GM12878 (cell line): ENCODE measurements around the gene FAM47E. TPM values are rescaled to one million over a fixed set of nuclear protein-coding genes. Genes with fewer than 3 reads are reported as not detected.

ENCODE experiments used
- ATAC-seq: fragments of 200-7000 bp; cut with Tn5 transposase; 3 replicates; pipeline ENCODE4 v1.9.1; 2020; ENCODE audit warnings: mild to moderate bottlenecking, moderate library complexity
- BruUV-seq: library from RNA; stranded (reverse); fragments of 400-500 nt; replicated peaks from 2 replicates; lab custom pipeline; 2021; lab: Mats Ljungman, UMichigan
- CTCF ChIA-PET: fragments of 300-600 bp; sonication (Branson Sonifier 250); formaldehyde crosslinking; extraction: SDS; loops from one replicate; lab custom pipeline; 2021; ENCODE audit warnings: inconsistent platforms; lab: Yijun Ruan, JAX
- POLR2A ChIA-PET: fragments of 350-600 bp; formaldehyde crosslinking; extraction: SDS; loops from one replicate; lab custom pipeline; 2021; ENCODE audit warnings: inconsistent platforms; lab: Charles Lee
- RAD21 ChIA-PET: fragments of 300-600 bp; sonication (Branson Sonifier 250); formaldehyde crosslinking; loops from one replicate; lab custom pipeline; 2023; ENCODE audit warnings: antibody characterized with exemption; ENCODE audit not compliant: unreplicated experiment; lab: Charles Lee
- SMC1A ChIA-PET: fragments of 300-600 bp; sonication (Branson Sonifier 250); formaldehyde crosslinking; loops from one replicate; lab custom pipeline; 2023; ENCODE audit not compliant: unreplicated experiment, uncharacterized antibody; lab: Charles Lee
- DNase-seq: peaks from one replicate; pipeline ENCODE4 v3.0.0-alpha.2; 2011; ENCODE audit warnings: low read depth, low spot score
- FAIRE-seq: peaks from 3 replicates; lab custom pipeline; 2011; peaks lifted over from hg19 to GRCh38; lab: Jason Lieb, UNC
- H2AFZ ChIP-seq: 2 replicates; pipeline ENCODE4 v1.6.0; 2011; ENCODE audit warnings: low read depth, low read length, control low read depth; ENCODE audit not compliant: control insufficient read depth
- H3K27ac ChIP-seq: 2 replicates; pipeline ENCODE4 v1.5.1; 2011; ENCODE audit warnings: control low read depth; ENCODE audit not compliant: control insufficient read depth, insufficient read depth
- H3K27me3 ChIP-seq, 2 experiments: replicated peaks in 1 of 2; 2 replicates each; pipeline versions ENCODE4 v1.6.0 to v1.6.1; 2011; ENCODE audit warnings: low read length in 1 of 2; ENCODE audit not compliant: control insufficient read depth in 2 of 2, insufficient read depth in 2 of 2
- H3K36me3 ChIP-seq, 2 experiments: 2 replicates each; pipeline ENCODE4 v1.5.1; 2011; ENCODE audit warnings: low read length in 1 of 2; ENCODE audit not compliant: control insufficient read depth in 2 of 2, insufficient read depth in 2 of 2
- H3K4me1 ChIP-seq: 2 replicates; pipeline ENCODE4 v1.6.1; 2011; ENCODE audit warnings: mild to moderate bottlenecking, low read length, moderate library complexity, mixed read lengths; ENCODE audit not compliant: control insufficient read depth, insufficient read depth
- H3K4me2 ChIP-seq: 2 replicates; pipeline ENCODE4 v1.6.0; 2011; ENCODE audit warnings: control low read depth; ENCODE audit not compliant: control insufficient read depth, insufficient read depth
- H3K4me3 ChIP-seq: fragments of 200-600 bp; sonication (generic); 2 replicates; pipeline ENCODE4 v1.5.1; 2016
- H3K79me2 ChIP-seq: 2 replicates; pipeline ENCODE4 v1.6.0; 2011; ENCODE audit warnings: low read length; ENCODE audit not compliant: control insufficient read depth, insufficient read depth
- H3K9ac ChIP-seq: 2 replicates; pipeline ENCODE4 v1.8.0; 2011; ENCODE audit warnings: low read length, control low read depth, mixed read lengths; ENCODE audit not compliant: control insufficient read depth, insufficient read depth
- H3K9me3 ChIP-seq: replicated peaks from 3 replicates; pipeline ENCODE4 v1.5.1; 2011; ENCODE audit warnings: mild to moderate bottlenecking, low read length; ENCODE audit not compliant: control insufficient read depth, insufficient read depth
- H4K20me1 ChIP-seq: 2 replicates; pipeline ENCODE4 v1.6.0; 2011; ENCODE audit not compliant: control insufficient read depth, insufficient read depth
- E4F1 ChIP-seq: fragments of 450-650 bp; IDR thresholded peaks from 2 replicates; pipeline ENCODE4 v1.6.1; 2018; ENCODE audit warnings: borderline replicate concordance, mild to moderate bottlenecking; ENCODE audit not compliant: partially characterized antibody
- RELB ChIP-seq: fragments of 450-650 bp; IDR thresholded peaks from 2 replicates; pipeline ENCODE4 v1.6.1; 2017; ENCODE audit warnings: low read depth, mild to moderate bottlenecking, moderate library complexity
- WGBS: methylation state at CpG from one replicate; pipeline ENCODE4 v1.1.6; 2016; ENCODE audit warnings: low lambda C conversion rate; ENCODE audit not compliant: insufficient replicate concordance, insufficient coverage; ENCODE audit errors: missing lambda C conversion rate; 5-methylcytosine and 5-hydroxymethylcytosine counted together
- in situ Hi-C: fragments of 300-500 bp; cut with MboI; formaldehyde crosslinking; loops from 9 replicates; pipeline ENCODE4 v1.14.3; 2018; ENCODE audit warnings: mixed read lengths
- intact Hi-C: fragments of 100-400 bp; cut with micrococcal nuclease; formaldehyde crosslinking; loops from one replicate; pipeline ENCODE4 v1.14.2; 2022; ENCODE audit not compliant: unreplicated experiment
- polyA plus RNA-seq, 11 experiments: library from polyadenylated mRNA; depleted of rRNA in 4 of 11; unstranded in 6 of 11; stranded (reverse) in 5 of 11; fragments of >200 nt; fragmentation: Nextera tagmentation in 4 of 11; fragmentation: Illumina TruSeq in 1 of 11; extraction: Ambion mirVana in 4 of 11; extraction: Trizol in 1 of 11; gene quantifications; 1 replicate in 1 of 11; 2 replicates in 10 of 11; pipeline versions ENCODE4 v1.2.1 to v1.2.3, GENCODE V29; 2011 to 2016; ENCODE audit warnings: inconsistent platforms in 2 of 11, missing spikeins in 2 of 11, low read depth in 1 of 11
- total RNA-seq, 4 experiments: library from RNA; depleted of rRNA in 3 of 4; stranded (reverse); fragments of >200 nt in 3 of 4; fragmentation: Illumina TruSeq in 1 of 4; extraction: Trizol in 1 of 4; gene quantifications; 2 replicates each; pipeline versions ENCODE4 v1.2.1 to v1.2.3, GENCODE V29; 2013 to 2021

Gene FAM47E
- total and polyA plus RNA-seq, 10 of the 15 experiments (the other 5 are each of a cell fraction or from before 2014, with no cell fraction given), result 0.03 TPM; not detected in 9

GRCh38 chr4:76322236-76322635 lies 70.7 kb downstream of the FAM47E start:
- Histone ChIP-seq H3K9ac (no peak overlapping the region), H3K4me3 (no peak overlapping the region), H2AFZ (no peak overlapping the region), H3K4me2 (no peak overlapping the region), H3K27me3 (no peaks in the 10 kb centered on the region), H4K20me1 (no peaks in the 10 kb centered on the region), H3K27ac (no peak overlapping the region), H3K9me3 (peaks cover 5% of the 10 kb centered on the region; the same call in 2 of the 3 replicates), H3K79me2 (no peaks in the 10 kb centered on the region), H3K4me1 (no peaks in the 10 kb centered on the region), H3K36me3 (no peaks in the 10 kb centered on the region)
- no TSS peak for BruUV-seq
- no peak for TF ChIP-seq RELB
- intact Hi-C loops (no loop called here), in situ Hi-C loops (no loop called here)
- ChIA-PET CTCF (no interaction called here), SMC1A (interaction anchor here (0.6 kb wide), 1 partner anchor 417 kb away, joined by 3 read pairs; no protein-coding TSS in a partner anchor), RAD21 (no interaction called here), POLR2A (no interaction called here)
- 23% methylated on average over 3 of the region's 3 CpGs for WGBS
- no peak for ATAC-seq
- FAIRE-seq, result no peak
- DNase-seq, result no peak

- CTCF ChIA-PET, result interaction anchor here (1.1 kb wide), 1 partner anchor 53 kb away, joined by 3 read pairs; no protein-coding TSS in a partner anchor
- no peaks in the 10 kb centered on the region for H3K4me1 ChIP-seq
- H3K4me2 ChIP-seq, result no peak overlapping the region
- H2AFZ ChIP-seq, result no peak overlapping the region
- no TSS peak for BruUV-seq
- RAD21 ChIA-PET, result no interaction called here
- TF ChIP-seq E4F1, result no peak
- in situ Hi-C loops, result no loop called here
- H4K20me1 ChIP-seq, result no peaks in the 10 kb centered on the region
- POLR2A ChIA-PET, result no interaction called here
- no peak overlapping the region for H3K9ac ChIP-seq
- H3K79me2 ChIP-seq, result no peaks in the 10 kb centered on the region
- SMC1A ChIA-PET, result no interaction called here
- peaks cover 5% of the 10 kb centered on the region; the same call in 2 of the 3 replicates for H3K9me3 ChIP-seq
- intact Hi-C loops, result no loop called here
- H3K27me3 ChIP-seq, result no peaks in the 10 kb centered on the region
- H3K27ac ChIP-seq, result no peak overlapping the region
- no peak for DNase-seq
- H3K36me3 ChIP-seq, result no peaks in the 10 kb centered on the region
- no peak for FAIRE-seq
- no peak overlapping the region for H3K4me3 ChIP-seq
- no peak for ATAC-seq
Measured at GRCh38 chr4:76325072-76325471, 73.6 kb downstream of the FAM47E start.
